Suppressor macrophage treated with lipopolysaccharide for 1 hour (primary cell): ENCODE measurements around the gene ANKRD44.
"Not testable (repeated sequence)": the region's sequence is repeated elsewhere in the genome, so short reads cannot be mapped to it uniquely, and the experiment has no call there.

Experiments used
- DNase-seq, 3 donors: peaks; one replicate each; pipeline ENCODE4 v3.0.0-alpha.2; 2020 to 2022

The ANKRD44 gene

GRCh38 chr2:197310271-197310985 is at the start of gene ANKRD44:
ANKRD44 (minus strand) TSS chr2:197310780; CDS start chr2:197310604, 176 bp downstream.
- DNase-seq = peak; percentile 93 to 96 (median 95)

- no peak for DNase-seq
Measured at GRCh38 chr2:197359859-197360258, 49.3 kb upstream of the ANKRD44 start.

- no peak for DNase-seq
Measured at GRCh38 chr2:197358931-197359330, 48.4 kb upstream of the ANKRD44 start.

- DNase-seq = no peak
Measured at GRCh38 chr2:197357986-197358385, 47.4 kb upstream of the ANKRD44 start.

GRCh38 chr2:197356136-197356535 is 45.6 kb upstream of the ANKRD44 start:
- DNase-seq = peak in 1 of 3 donors; percentile 18

- no peak for DNase-seq
Measured at GRCh38 chr2:197354169-197354558, 43.6 kb upstream of the ANKRD44 start.

GRCh38 chr2:197353393-197354168 is 43.0 kb upstream of the ANKRD44 start:
- DNase-seq = no peak

GRCh38 chr2:197349699-197350098 is 39.1 kb upstream of the ANKRD44 start:
- no peak for DNase-seq

GRCh38 chr2:197348721-197349360 is 38.3 kb upstream of the ANKRD44 start:
- DNase-seq = peak in 1 of 3 donors; percentile 34

GRCh38 chr2:197345846-197346370 is 35.3 kb upstream of the ANKRD44 start:
- DNase-seq = no peak

- not testable (repeated sequence) for DNase-seq
Measured at GRCh38 chr2:197343968-197344367, 33.4 kb upstream of the ANKRD44 start.

- no peak for DNase-seq
Measured at GRCh38 chr2:197340591-197340990, 30.0 kb upstream of the ANKRD44 start.

GRCh38 chr2:197339496-197340220 is 29.1 kb upstream of the ANKRD44 start:
- no peak for DNase-seq

- DNase-seq = no peak
Measured at GRCh38 chr2:197339016-197339415, 28.4 kb upstream of the ANKRD44 start.

GRCh38 chr2:197332641-197333040 is 22.1 kb upstream of the ANKRD44 start:
- DNase-seq = no peak

- DNase-seq = no peak
Measured at GRCh38 chr2:197328461-197328860, 17.9 kb upstream of the ANKRD44 start.

- no peak for DNase-seq
Measured at GRCh38 chr2:197327472-197328098, 17.0 kb upstream of the ANKRD44 start.

GRCh38 chr2:197327073-197327471 is 16.5 kb upstream of the ANKRD44 start:
- DNase-seq = no peak

GRCh38 chr2:197324801-197325200 is 14.2 kb upstream of the ANKRD44 start:
- no peak for DNase-seq

- DNase-seq = no peak
Measured at GRCh38 chr2:197322724-197323720, 12.4 kb upstream of the ANKRD44 start.

GRCh38 chr2:197322143-197322542 is 11.6 kb upstream of the ANKRD44 start:
- no peak for DNase-seq
